Adrenal gland (tissue), 12 donors: ENCODE results near the gene YAP1. TPM values are rescaled to one million over a fixed set of nuclear protein-coding genes. Genes with fewer than 3 reads are reported as not detected.

Experiments used
- DNase-seq, 7 donors: peaks; one replicate each; pipeline ENCODE4 v3.0.0-alpha.2; 2019 to 2020
- H3K27ac ChIP-seq, 5 donors: fragments of 200-600 bp; sonication (generic) in 4 of 5; 1 replicate in 3 of 5; 2 replicates in 2 of 5; pipeline versions ENCODE4 v1.5.1 to v1.8.0; 2016 to 2020; ENCODE audit warnings: mild to moderate bottlenecking in 1 of 5
- H3K27me3 ChIP-seq: fragments of 200-600 bp; 2 replicates; pipeline ENCODE4 v1.8.0; 2021
- H3K36me3 ChIP-seq, 2 donors: fragments of 200-600 bp; replicated peaks in 1 of 2; 1 replicate in 1 of 2; 2 replicates in 1 of 2; pipeline versions ENCODE4 v1.5.1 to v1.8.0; 2018 to 2022
- H3K4me1 ChIP-seq, 2 donors: fragments of 200-600 bp; replicated peaks in 1 of 2; 1 replicate in 1 of 2; 2 replicates in 1 of 2; pipeline versions ENCODE4 v1.5.1 to v1.8.0; 2018 to 2021
- H3K4me3 ChIP-seq, 4 donors: fragments of 200-600 bp; sonication (generic) in 3 of 4; one replicate each; pipeline ENCODE4 v1.5.1; 2016 to 2018
- H3K9me3 ChIP-seq, 3 donors: fragments of 200-600 bp; sonication (generic) in 1 of 3; replicated peaks in 1 of 3; 1 replicate in 2 of 3; 2 replicates in 1 of 3; pipeline versions ENCODE4 v1.5.1 to v1.8.0; 2016 to 2021
- CTCF ChIP-seq, 6 experiments: fragments of 450-650 bp in 4 of 6; fragments of 200-600 bp in 2 of 6; sonication (generic) in 1 of 6; IDR thresholded peaks; 1 replicate in 5 of 6; 2 replicates in 1 of 6; pipeline versions ENCODE4 v1.5.1 to v1.8.0; 2016 to 2021; ENCODE audit warnings: antibody characterized with exemption in 6 of 6, mild to moderate bottlenecking in 2 of 6, moderate library complexity in 1 of 6
- POLR2A ChIP-seq, 2 donors: fragments of 450-650 bp; IDR thresholded peaks; one replicate each; pipeline ENCODE4 v1.6.1; 2017; ENCODE audit warnings: antibody characterized with exemption in 2 of 2, mild to moderate bottlenecking in 2 of 2, moderate library complexity in 1 of 2
- WGBS, 4 donors: extraction: QIAGEN DNeasy Blood & Tissue Kit in 2 of 4; methylation state at CpG; one replicate each; pipeline versions ENCODE4 v1.1.5 to v1.1.7; 2013 to 2017; 5-methylcytosine and 5-hydroxymethylcytosine counted together
- intact Hi-C, 2 donors: fragments of 100-400 bp; cut with DNase I; formaldehyde crosslinking; loops; one replicate each; pipeline versions ENCODE4 v1.14.1 to v1.15.0; 2022 to 2023
- polyA plus RNA-seq, 3 donors: library from polyadenylated mRNA; stranded (reverse); fragments of 200-250 nt in 2 of 3; fragments of 350-450 nt in 1 of 3; fragmentation: Illumina TruSeq in 1 of 3; extraction: RNeasy Lipid Tissue Mini Kit (QIAGEN cat#74804) in 1 of 3; gene quantifications; one replicate each; pipeline ENCODE4 v1.2.3, GENCODE V29; 2013 to 2014
- total RNA-seq, 9 donors: library from RNA; depleted of rRNA in 4 of 9; stranded (reverse); fragments of >200 nt in 4 of 9; fragments of 120-200 nt in 1 of 9; fragmentation: NEBNext Ultra II Directional in 1 of 9; extraction: Animal tissue kit (Norgen Biotek cat#: 25700) in 1 of 9; gene quantifications; one replicate each; pipeline versions ENCODE4 v1.1.0 to v1.2.4, GENCODE V29; 2013 to 2023
- donor health status: healthy with polysubstance abuse.
- donor health status: Bipolar disorder and iron deficiency.
- donor health status: DM: yes; HTN: yes; CAD: no.
- donor health status: DM: no; HTN: no; CAD: no.
- donor health status: DM: no; HTN: no; CAD: no.
- donor health status: DM: yes; HTN: yes; CAD: no.

YAP1 gene
- total and polyA plus RNA-seq, 12 donors = 16.3 to 135 (median 82.9) TPM

DNA sequence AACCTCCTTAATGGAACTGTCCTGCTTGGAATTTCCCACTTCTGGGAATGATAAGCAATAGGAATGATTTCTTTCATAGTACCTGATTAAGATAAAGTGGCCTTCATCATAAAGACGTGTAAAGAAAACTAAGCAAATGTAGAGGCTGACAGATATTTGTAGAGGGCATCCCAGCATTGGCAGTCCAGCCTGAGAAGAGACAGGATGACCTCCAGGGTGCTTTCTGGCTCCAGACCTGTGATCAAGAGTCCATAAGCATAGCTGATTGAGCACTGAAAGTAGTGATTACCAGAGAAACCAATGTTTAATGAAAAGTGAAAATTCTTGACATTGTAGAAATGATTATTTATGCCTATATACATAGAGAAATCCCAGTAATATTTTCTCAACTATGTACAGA lies 33.6 kb downstream of the YAP1 start:
- DNase-seq = no peak
- WGBS, 4 donors = 22 to 38% (median 31%) methylated on average over 1 of the region's 1 CpG
- intact Hi-C loops = no loop called here
- Histone ChIP-seq H3K4me3 (no peak overlapping the region), H3K36me3 (no peaks in the 10 kb centered on the region), H3K27ac (peak overlapping the region in 1 of 5 donors; percentile 19), H3K9me3 (no peaks in the 10 kb centered on the region), H3K27me3 (no peaks in the 10 kb centered on the region), H3K4me1 (peaks cover 29 to 30% of the 10 kb centered on the region in 2 donors)
- no peak for TF ChIP-seq POLR2A (IDR thresholded peaks at IDR 0.05)
- TF ChIP-seq CTCF (IDR thresholded peaks at IDR 0.05) = no peak

GRCh38 chr11:102144357-102145355 lies 34.4 kb downstream of the YAP1 start:
- Histone ChIP-seq H3K9me3 (no peaks in the 10 kb centered on the region), H3K36me3 (no peaks in the 10 kb centered on the region), H3K27me3 (no peaks in the 10 kb centered on the region), H3K4me1 (peaks cover 23 to 25% of the 10 kb centered on the region in 2 donors), H3K4me3 (no peak overlapping the region), H3K27ac (no peak overlapping the region)
- intact Hi-C loops = no loop called here
- WGBS, 4 donors = 32 to 36% (median 34%) methylated on average over 4 of the region's 4 CpGs
- DNase-seq = peak in 6 of 7 donors; percentile 28 to 75 (median 52)
- TF ChIP-seq CTCF (IDR thresholded peaks at IDR 0.05) = no peak

DNA sequence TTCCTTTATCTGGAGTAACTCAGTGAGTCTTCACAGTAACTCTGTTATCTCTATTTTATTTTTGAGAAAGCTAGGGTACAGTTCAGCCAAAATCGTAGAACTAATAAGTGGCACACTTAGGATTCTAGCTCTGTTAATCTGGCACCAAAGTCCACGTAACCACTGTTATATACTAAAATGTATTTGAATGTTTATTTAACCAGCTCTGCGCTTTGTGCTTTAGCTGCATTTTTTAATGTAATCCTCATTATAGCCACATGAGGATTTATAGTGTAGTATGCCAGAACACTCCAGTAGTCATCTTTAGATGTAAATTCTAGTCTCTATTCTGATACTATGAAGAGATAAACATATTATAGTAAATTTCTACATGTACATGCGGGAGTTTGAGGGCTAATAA lies 36.8 kb downstream of the YAP1 start:
- Histone ChIP-seq H3K36me3 (no peaks in the 10 kb centered on the region), H3K9me3 (no peaks in the 10 kb centered on the region), H3K27me3 (no peaks in the 10 kb centered on the region), H3K4me3 (no peak overlapping the region), H3K27ac (no peak overlapping the region), H3K4me1 (peaks cover 20 to 25% of the 10 kb centered on the region in 2 donors)
- intact Hi-C loops = no loop called here
- 73 to 86% (median 82%) methylated on average over 4 of the region's 4 CpGs for WGBS, 4 donors
- no peak for DNase-seq
- TF ChIP-seq POLR2A (IDR thresholded peaks at IDR 0.05) (no peak), CTCF (IDR thresholded peaks at IDR 0.05) (no peak)

DNA sequence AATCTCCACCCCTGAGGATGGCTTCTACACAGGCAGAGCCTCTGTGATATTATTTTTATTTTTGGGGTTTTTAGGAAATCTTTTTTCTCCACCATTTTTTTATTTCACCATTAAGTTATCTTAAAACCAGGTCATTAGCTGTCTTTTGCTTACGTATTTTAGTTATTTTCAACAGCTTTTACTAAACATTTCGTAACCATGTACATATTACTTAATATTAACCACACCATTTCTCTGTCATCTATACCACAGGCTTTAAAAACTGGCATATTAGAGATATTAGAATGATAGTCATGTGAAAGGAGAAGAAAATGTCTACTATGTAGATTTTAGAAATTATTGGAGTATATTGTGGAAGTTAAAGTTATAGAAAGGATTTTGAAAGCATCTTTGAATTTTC lies 37.4 kb downstream of the YAP1 start:
- H3K27ac ChIP-seq = no peak overlapping the region
- peaks cover 20 to 25% of the 10 kb centered on the region in 2 donors for H3K4me1 ChIP-seq
- no peak for DNase-seq
- no peaks in the 10 kb centered on the region for H3K36me3 ChIP-seq
- H3K9me3 ChIP-seq = no peaks in the 10 kb centered on the region
- intact Hi-C loops = no loop called here
- H3K27me3 ChIP-seq = no peaks in the 10 kb centered on the region
- TF ChIP-seq POLR2A (IDR thresholded peaks at IDR 0.05) (no peak), CTCF (IDR thresholded peaks at IDR 0.05) (no peak)
- no peak overlapping the region for H3K4me3 ChIP-seq
- 83 to 95% (median 87%) methylated on average over 2 of the region's 2 CpGs for WGBS, 4 donors
